GM18951 (cell line): ENCODE data around the gene AP1G1.

Experiments used
- POLR2A ChIP-seq: IDR thresholded peaks from 4 replicates; pipeline ENCODE4 v1.6.1; 2011; ENCODE audit warnings: mild to moderate bottlenecking; ENCODE audit not compliant: insufficient read length, insufficient read depth; ENCODE audit errors: extremely low read depth
- in situ Hi-C: fragments of 300-500 bp; cut with MboI; formaldehyde crosslinking; loops from one replicate; pipeline ENCODE4 v1.12.0; 2022; ENCODE audit warnings: low sequenced_read_pairs, mixed read lengths, inconsistent platforms; ENCODE audit not compliant: unreplicated experiment

Gene AP1G1

DNA sequence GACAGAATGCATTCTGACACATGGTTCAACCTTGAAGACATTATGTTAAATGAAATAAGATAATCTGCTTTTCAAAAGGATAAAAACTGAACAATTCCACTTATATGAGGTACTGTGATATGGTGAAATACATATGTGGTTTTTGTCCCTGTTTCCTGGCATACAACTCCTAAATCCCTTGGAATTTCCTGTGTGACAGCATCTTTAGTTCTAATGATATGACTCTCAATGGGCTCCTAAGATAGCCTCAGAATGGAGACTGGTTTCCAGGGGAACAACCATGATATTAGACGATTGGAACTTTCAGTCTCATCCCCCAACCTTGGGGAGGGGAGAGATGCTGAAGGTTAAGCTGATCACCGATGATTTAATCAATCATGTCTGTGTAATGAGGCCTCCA, 46.4 kb downstream of the AP1G1 start:
- in situ Hi-C loops = no loop called here
- TF ChIP-seq POLR2A = no peak

DNA sequence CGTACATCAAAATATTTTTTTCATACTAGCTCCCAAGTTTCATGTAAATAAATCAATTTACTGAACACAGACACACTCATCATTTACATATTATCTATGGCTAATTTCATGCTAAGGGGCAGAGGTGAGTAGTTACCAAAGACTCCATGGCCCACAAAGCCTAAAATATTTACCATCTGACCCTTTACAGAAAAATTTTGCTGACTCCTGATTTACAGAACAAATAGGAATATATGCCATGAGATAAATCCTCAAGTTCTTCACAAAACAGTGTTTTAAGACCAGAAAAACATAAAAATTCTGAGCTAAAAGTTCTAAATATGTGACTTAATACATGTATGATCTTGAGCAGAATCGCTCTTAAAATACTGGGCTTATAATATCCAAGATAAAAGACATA, 47.5 kb downstream of the AP1G1 start:
- in situ Hi-C loops = no loop called here

DNA sequence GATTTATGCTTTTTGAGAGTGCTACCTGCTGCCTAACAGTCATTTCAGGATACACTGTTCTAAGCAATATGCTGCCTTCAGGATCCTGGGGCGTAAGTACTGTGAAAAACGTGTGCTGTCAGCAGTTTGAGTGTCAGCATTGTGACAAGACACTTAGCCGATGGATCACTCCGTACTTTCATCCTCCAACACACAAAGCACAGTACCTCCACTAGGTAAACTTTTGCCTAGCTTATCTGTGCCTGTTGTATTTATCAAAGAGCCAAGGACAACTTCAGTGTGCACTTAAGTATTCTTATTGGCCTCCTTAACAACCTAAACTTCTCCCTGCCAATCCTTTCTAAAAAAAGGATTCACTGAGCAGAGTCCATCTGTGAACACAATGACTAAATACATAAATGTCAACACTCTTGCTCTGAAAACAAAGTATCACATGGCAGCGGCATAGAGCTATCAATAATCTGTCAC, 50.3 kb downstream of the AP1G1 start:
- in situ Hi-C loops = no loop called here
- TF ChIP-seq POLR2A = no peak

More for the DNA sequence above, 47.5 kb downstream of the AP1G1 start:
- TF ChIP-seq POLR2A = no peak

DNA sequence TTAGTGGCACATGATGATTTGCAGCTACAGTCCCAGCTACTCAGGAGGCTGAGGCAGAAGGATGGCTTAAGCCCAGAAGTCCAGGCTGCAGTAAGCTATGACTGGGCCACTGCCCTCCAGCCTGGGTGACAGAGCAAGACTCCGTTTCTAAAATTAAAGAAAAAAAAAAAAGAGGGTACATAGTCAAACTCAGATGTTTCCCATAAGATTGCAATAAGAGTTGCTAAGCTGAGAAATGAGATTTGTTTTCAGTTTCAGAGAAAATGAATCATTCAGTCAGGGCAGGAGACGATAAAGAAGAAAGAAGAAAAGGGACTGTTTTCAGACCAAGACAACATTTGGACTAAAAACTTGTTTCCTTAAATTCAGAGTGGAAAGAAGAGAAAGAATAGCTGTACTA, 54.0 kb downstream of the AP1G1 start:
- in situ Hi-C loops = no loop called here
- no peak for TF ChIP-seq POLR2A

DNA sequence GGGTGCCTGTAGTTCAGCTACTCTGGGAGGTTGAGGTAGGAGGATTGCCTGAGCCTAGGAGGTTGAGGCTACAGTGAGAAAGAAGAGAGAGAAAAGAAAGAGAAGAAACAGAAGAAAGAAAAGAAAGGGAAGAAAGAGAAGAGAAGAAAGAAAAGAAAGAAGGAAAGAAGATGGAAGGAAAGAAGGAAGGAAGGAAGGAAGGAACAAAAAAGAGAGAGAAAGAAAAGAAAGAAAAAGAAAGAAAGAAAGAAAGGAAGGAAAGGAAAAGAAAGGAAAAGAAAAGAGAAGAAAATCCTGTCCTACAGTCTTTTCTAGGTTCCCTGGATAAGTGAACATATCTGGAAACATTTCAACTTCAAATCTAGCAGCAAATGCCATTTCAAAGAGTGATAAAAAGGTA, 54.5 kb downstream of the AP1G1 start:
- no peak for TF ChIP-seq POLR2A
- in situ Hi-C loops = no loop called here

DNA sequence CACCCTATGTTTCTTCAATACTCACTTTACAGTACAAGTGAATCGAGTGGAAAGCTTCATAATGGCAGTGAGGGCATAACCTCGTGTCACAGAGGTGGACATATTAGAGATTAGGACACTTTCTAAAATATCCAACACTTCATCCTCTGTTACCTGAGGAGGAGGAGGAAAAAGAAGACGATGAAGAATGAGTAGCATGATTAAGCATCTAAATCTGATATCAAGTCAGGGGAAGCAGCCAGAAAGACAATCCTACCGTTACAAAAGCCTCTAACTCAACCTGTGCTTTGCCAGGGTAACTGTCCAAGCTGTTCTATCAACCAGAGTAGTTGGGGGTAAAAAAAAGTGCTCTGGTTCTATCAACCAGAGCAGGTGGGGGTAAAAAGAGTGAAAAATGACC, 60.4 kb downstream of the AP1G1 start:
- in situ Hi-C loops = no loop called here
- no peak for TF ChIP-seq POLR2A

DNA sequence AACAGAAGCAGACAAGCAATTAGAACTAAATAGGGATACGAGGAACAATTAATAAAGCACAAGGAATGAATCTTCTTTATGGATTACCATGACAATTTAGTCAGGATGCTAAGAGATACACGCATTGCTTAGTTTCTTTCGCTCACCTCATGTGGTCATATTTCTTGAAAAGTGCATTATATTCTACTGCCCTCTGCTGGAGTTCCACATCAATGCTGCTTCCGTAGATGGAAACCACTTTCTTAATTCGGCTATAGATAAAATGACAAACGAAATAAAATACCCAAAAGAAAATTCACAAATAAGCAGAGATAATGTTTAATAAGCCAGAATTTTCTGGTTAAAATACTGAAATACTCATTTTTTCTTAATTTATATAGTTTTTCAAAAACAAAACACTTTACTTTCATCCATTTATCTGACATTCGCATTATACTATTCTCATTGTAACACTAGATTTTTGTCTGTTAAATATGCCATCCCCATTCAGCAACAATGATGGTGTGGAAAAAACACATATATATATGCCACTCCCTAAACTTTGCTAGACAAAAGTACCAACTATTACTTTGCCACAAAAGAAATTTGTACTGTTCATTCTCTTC, 62.1 kb downstream of the AP1G1 start:
- in situ Hi-C loops = no loop called here
- no peak for TF ChIP-seq POLR2A

DNA sequence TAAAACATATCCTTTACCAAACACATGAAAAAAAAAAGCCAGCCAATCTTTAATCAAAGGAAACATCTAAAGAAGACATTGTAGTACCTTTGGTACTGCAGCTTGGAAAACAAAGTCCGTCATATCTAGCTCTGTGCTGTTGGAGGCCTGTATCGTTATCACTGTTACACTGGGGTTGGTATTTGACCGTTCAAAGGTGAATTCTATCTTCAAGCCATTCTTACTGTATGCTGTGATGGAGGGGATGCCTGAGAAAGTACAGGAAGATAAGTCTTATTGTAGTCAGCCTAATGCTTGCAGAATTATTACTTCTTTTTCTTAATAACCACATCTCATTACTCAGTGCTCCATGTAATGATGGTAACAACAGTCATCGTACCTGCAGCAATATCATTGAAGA, 69.8 kb downstream of the AP1G1 start:
- no peak for TF ChIP-seq POLR2A
- in situ Hi-C loops = no loop called here

DNA sequence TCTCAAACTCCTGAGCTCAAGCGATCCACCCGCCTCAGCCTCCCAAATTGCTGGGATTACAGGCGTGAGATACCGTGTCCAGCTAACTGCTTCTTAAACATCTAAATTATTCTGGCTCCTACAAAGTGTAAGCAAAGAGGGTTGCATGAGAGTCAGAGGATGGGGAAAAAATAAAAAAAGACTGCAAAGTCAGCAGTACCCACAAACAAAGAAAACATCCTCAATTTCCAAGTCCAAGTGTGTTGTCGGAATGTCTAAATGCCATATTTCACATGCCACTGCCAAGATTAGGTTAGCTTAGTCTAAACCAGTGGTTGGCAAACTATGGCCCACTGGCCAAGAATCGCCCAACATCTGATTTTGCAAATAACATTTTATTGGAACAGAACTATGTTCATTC, 71.1 kb downstream of the AP1G1 start:
- in situ Hi-C loops = no loop called here

DNA sequence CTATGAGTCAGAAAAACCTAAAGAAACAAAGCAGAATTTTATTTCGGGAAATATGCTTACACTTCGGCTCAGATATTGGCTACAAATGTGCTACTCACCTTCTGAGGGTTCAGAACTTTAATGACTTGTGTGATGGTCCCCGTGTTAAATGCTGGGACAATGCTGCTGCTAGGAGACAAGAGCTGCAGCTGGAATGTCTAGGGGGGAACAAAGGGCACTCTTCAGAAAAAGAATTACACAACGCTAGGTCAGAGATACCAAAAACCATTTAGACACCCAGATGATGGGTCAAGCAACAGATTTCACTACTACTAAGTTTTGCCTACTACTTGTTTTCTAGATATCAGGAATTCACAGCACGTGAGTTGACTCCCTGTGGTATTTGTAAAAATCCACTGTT, 74.1 kb downstream of the AP1G1 start:
- in situ Hi-C loops = no loop called here
- TF ChIP-seq POLR2A = no peak

More for the DNA sequence above, 71.1 kb downstream of the AP1G1 start:
- no peak for TF ChIP-seq POLR2A

DNA sequence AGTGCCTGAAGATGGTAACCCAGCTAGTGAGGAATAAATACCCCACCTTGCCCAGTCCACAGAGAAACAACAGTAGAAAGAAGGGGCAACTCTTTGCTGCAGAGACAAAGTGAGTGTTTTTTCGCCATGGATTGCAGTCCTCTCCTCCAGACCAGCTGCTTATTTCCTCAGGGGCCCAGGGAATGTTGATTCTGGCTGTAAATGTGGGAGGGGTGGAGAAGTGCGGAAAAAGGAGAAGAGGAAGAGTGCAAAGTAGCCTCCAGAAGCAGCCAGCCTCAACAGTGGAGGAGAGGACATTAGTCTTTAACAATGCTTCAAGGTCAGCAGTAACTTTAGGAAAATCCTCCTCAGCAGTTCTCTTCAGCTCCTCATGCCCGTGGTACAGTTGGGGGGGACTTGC, 76.0 kb downstream of the AP1G1 start:
- in situ Hi-C loops = no loop called here
- TF ChIP-seq POLR2A = no peak

DNA sequence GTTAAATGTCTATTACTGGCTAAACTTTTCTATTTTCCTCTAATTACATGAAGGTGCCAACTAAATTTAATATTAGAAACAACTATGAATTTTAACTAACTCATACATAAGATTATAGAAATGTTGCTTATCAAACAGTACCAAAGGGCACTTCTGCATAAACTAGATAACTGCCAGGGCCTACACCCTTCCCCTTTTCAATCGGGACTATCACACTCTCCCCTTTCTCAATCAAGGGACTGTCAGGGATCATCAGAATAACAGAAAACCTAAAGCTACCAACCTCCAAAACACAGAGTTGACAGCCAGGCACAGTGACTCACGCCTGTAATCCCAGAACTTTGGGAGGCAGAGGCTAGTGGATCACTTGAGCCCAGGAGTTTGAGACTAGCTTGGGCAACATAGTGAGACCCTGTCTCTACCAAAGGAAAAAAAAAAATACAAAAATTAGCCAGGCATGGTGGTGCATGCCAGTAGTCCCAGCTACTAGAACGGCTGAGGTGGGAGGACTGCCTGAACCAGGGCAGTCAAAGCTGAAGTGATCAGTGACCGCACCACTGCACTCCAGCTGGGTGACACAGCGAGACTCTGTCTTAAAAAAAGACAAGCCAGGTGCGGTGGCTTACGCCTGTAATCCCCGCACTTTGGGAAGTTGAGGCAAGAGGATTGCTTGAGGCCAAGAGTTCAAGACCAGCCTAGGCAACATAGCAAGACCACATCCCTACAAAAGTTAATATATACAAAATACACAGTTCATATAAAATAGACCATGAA, 80.9 kb downstream of the AP1G1 start:
- in situ Hi-C loops = no loop called here

DNA sequence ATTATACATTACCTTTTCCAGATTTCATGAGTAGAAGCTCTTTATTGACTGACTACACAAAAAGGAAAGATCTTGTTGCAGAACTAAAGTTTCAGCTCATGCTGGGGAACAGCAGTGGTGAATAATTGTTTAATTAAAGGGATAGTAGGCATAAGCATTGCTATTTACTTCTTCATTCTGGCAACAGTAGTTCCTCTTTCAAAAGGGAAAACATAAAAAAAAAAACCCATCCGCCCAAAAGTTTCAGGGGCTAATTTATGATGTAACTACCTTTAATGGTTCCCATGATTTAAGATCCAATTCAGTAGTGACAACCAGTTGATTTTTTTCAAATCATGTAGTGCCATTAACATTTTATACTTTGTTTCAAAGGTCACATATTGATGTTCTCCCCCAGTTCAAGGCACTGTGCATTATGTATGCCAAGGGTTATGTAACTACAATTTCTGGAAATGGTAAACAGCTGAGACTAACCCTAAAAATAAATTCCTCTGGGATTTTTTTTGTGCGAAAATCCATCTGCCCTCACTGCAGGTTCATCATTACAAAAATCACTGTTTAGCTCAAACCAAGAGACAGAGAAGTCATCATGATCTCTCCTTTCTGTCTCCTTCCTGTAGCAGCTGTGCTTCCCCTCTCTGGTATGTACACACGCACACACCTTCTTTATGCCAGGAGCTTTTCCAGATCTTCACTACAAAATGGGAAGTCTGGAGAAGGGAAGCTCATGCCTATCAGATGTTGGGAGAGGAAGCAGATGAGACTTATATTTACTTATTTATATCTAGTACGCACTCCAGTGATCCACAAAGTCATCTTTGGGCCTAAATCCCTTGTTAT, 81.9 kb downstream of the AP1G1 start:
- in situ Hi-C loops = no loop called here
- TF ChIP-seq POLR2A = no peak

More for the DNA sequence above, 80.9 kb downstream of the AP1G1 start:
- TF ChIP-seq POLR2A = no peak
